CD4-positive, alpha-beta T cell treated with Interleukin-4 for 1 hour (primary cell): ENCODE measurements around the gene SF3B5.
"Not testable (repeated sequence)": the region's sequence is repeated elsewhere in the genome, so short reads cannot be mapped to it uniquely, and the experiment has no call there.

Source experiments
- DNase-seq, 2 donors: peaks; one replicate each; pipeline ENCODE4 v3.0.0-alpha.2; 2020 to 2022

The SF3B5 gene

DNA sequence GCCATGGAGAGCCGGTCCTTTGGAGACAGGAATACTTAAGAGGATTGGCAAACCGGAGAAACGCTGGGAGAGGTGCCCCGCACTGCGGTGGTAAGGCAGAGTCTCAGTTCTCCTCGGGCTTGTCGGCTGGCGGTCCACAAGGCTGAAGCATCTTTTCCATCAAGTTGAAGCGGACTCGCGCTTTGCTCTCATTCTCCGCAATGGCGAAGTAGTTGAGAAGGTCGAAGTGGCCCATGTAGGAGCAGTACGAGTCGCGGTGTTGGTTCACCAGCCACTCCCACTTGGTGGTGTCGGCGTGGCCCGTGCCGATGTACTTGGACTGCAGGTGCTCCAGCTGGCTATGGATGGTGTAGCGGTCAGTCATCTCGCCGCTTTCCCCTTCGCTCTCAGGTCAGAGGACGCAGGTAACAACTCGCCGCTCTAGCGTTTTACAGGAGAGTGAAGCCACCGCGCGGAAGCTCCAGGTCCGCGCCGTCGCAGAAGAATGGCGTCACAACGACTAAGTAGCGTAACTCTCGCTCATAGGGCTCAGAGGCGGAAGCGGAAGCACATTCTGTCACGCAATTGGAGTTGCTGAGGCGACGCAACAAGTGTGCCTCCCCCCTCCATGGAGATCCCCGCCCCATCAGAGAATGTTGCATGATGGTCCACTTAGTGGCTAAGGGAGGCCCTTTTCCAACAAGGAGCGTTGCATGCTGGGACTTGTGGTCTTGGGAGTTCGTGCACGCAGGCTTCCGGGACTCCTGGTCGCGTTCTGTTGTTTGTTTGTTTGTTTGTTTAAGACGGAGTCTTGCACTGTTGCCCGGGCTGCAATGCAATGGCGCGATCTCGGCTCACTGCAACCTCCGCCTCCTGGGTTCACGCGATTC is at the start of gene SF3B5:
SF3B5 (minus strand) TSS at position 440 of the 869 bp plus-strand sequence; CDS start at position 364, 76 bp downstream.
- peak; percentile 99 for DNase-seq

DNA sequence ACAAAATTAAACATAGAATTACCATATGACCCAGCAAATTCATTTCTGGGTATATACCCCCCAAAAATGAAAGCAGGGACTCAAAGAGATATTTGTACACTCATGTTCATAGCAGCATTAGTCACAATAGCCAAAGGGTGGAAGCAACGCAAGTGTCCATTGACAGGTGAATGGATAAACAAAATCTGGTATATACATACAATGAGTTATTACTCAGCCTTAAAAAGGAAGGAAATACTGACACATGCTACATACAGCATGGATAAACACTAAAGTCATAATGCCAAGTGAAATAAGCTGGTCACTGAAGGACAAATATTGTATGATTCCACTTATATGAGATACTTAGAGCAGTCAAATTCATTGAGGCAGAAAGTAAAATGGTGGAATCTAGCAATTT is 49.6 kb upstream of the SF3B5 start:
- DNase-seq, result no peak

DNA sequence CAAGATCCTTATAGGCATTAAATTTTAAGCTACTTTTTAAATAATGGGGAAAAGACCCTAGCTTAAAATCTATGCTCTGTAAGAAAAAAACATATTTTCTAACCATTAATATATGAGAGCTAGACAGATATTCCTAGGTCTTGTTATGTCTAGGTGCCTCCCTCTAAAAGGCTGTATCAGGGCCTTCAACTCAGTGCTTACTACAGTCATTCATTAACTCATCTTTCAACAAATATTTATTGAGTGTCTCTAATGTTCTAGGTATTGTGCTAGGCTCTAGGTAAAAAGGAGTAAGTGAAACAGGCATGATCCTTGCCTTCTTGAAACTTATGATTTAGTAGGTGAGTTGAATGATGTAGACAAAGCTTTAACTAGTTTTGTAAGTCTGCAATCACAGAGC is 48.5 kb upstream of the SF3B5 start:
- no peak for DNase-seq

DNA sequence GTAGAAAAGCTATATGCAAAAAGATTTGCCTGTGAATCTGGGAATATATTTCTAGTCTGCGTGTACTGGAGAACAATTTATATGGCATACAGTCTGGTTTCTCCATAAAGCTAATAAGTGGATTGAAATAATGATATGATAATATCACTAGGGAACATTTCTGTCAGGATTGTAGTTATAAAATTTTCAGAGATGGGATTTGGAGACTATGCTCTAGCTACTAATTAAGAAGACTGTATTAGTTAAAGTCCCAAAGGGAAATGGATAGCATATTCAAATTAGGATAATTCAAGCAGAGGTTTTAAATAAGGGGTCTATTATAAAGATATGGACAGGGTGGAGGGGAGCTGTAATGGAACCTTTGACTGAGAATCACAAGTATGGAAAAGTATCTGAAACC is 47.7 kb upstream of the SF3B5 start:
- DNase-seq, result no peak

DNA sequence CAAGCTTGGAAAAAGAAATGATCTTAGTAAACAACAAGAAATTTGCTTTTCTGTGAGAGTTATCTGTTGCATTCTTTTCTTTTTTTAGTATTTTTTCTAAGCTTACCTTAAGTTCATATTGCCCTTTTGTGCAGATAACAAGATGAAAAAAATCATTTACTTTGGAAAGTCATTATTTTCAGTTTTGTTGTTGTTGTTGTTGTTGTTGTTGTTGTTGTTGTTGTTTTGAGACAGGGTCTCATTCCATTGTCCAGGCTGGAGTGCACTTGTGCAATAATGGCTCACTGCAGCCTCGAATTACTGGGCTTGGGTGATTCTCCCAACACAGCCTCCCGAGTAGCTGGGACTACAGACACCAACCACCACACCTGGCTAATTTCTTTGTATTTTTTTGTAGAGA is 46.1 kb upstream of the SF3B5 start:
- DNase-seq, result no peak

DNA sequence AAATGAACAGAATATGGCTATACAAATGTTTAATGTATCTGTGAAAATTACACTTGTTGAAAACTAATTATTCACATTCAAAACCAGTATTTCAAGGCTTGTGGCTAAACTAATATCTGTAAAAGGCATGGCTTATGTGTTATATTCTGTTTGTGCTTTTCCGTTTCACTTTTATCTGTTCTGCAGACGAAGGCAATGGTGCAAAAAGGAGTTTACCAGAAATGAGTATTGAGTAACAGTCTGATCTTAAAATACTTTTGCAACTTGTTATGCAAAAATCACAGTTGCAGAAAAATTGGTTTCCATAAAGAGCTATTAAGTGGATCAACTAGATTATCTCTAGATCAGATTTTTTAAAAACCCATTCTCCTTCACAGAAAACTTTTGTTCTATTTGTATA is 45.5 kb upstream of the SF3B5 start:
- no peak for DNase-seq

DNA sequence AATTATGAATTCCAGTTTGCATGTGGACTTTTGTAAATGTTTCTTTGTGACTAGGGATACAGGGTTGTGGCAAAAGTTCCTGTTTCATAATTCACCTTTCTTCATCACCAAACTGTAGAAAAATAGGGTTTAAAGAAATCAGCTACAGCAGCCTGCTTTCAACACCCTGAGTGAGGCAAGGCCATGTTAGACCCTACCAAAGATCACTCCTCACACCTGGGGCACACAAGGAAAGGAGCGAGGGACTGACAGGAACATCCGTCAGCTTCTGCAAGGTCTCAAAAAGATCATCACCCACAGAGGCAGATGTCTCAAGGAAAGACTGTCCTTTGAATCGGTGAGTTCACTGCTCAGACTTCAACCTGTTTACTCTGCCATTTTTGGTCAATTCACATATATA is 44.4 kb upstream of the SF3B5 start:
- no peak for DNase-seq

DNA sequence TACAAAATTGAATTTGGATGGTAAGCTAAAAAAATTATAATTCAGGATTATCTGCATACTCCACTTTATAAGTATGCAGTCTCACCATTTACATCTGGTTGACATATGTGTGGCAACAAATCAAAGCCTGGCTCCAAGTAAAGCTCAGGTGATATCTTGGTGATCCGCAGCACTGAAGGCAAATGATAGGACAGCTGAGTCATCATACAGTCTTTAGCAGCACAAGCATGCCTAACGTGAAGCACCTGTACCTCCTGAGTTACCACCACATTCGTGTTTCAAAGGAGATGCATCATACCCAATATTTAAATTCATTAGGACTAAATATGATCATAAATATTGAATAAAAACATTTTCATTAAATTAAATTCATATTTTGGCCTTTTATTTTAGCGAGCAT is 43.2 kb upstream of the SF3B5 start:
- DNase-seq, result no peak

DNA sequence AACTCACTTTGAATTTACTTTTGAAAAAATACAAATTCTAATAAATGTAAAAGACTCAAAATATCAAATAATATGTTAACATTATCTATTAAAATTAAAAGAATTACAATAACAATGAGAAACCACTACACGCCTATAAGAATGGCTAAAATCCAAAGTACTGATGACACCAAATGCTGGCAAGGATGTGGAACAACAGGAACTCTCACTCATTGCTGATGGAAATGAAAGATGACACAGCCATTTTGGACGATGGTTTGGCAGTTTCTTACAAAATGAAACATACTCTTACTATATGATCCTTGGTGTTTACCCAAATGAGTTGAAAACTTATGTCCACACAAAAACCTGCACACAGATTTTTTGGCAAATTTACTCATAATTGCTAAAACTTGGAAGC is 39.4 kb upstream of the SF3B5 start:
- no peak for DNase-seq

DNA sequence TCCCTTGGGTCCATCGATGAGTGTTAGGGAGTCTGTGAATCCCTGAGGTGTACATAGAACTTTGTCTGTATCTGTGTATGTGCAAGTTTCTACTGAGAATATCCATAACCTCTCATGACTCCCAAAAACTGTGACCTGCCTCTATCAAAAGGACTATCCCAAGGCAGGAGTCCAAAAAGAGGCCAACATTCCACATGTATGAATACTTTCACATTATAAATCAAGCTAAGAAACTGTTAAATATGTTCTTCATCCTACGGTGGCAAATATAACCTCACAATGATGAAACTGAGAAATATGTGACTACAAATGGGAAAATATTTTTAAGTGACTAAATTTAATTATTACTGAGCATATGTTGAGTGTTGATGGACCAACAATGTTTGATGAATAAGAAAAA is 38.8 kb upstream of the SF3B5 start:
- DNase-seq, result no peak

DNA sequence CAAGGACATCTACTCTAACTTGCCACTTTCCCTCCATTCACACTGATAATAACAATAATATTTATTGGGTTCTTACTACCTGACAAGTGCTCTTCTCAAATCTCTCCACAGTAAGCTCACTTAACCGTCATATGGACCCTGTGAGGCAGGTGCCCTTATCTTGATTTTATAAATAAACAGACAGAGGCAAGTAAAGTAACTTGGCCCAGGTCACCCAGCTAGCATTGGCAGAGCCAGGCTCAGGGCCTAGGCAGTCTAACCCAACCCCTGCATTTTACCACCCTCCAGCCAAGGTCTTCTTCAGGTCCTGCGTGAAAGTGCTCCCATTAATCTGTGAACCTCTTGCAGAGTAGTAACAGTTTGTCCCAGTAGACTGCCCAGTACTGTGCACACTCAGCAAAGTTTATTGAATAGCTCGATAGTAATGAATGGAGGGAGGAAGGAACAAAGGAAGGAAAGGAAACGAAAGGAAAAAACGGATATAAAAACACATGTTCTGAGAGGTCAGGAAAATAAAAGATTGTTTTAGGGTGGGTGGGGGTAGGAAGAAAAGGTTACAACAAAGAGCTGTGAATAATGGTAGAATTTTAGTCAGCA is 38.0 kb upstream of the SF3B5 start:
- no peak for DNase-seq

DNA sequence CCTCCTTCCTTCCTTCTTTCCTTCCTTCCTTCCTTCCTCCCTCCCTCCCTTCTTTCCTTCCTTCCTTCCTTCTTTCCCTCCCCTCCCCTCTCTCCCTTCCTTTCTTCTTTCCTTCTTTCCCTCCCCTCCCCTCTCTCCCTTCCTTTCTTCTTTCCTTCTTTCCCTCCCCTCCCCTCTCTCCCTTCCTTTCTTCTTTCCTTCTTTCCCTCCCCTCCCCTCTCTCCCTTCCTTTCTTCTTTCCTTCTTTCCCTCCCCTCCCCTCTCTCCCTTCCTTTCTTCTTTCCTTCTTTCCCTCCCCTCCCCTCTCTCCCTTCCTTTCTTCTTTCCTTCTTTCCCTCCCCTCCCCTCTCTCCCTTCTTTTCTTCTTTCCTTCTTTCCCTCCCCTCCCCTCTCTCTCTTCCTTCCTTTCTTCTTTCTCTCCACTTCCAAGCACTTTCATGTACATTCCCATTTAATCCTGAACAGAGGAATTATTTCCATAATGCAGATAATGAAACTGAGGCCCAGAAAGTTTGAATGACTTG is 36.9 kb upstream of the SF3B5 start:
- not testable (repeated sequence) for DNase-seq

DNA sequence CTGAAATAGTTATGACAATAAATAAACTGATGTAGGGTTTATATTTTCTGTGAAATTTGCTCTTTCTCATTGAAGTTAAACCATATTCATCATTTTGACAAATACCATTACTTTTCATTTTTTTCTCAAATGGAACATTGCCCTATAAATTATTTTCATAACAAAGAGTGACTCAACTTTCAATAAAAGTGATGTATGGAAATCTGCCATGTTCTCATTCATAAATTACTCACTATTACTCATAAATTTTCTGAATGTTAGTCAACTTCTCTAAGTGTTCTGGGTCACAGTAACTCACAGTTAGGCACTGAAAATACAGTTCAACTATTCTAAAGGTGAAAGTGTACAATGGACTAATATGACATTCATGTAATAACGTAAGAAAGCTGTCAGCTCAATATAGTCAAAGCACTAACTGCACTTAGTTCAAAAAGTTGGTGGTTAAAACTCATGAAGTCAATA is 35.9 kb upstream of the SF3B5 start:
- no peak for DNase-seq

DNA sequence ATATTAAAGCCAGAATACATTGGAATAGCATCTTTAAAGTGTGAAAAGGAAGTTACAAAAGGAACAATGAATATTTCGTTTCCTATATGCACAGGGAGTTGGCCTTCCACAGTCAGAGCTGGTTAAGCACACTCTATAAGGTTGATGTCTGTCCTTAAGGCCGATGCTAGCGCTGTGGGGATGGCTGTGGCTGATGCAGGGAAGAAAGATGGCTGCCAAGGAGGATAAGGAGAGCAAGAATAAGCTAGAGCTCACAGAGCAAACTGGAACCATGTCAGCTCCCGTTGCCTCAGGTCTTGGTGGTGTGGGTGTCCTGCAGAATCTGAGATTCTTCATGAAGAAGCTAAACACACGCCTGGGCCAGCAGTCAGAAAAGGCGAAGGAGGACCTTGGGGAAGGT is 34.1 kb upstream of the SF3B5 start:
- DNase-seq, result no peak

DNA sequence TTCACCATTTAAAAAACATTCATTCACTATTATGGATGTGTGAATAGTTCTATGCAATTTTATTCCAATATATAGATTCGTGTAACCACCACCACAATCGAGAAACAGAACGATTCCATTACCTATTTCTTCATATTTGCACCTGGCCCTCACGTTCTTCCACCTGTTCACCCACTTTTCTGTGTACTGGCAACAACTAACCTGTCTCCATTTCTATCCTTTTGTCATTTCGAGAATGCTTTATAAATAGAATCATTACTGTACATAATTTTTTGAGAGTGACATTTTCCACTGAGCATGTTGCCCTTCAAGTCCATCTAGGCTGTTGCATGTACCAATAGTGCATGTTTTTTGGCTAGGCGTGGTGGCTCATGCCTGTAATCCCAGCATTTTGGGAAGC is 31.7 kb upstream of the SF3B5 start:
- no peak for DNase-seq

DNA sequence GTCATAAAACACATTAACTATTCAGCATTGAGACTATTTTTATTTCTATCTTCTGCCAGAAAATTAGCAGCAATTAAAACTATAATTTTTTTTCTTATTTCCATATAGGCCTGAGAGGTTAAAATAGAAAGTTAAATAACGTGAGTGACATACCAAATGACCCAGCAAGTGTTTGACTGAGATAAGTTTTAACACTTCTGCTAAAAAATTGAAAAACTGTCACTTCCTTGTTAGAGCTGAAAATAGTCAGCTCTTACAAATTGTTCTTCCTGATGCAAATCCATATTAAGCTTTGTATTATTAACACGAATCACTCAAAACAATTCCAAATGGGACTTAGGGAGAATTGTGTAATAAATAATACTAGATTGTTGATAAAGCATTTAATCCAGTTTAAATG is 28.5 kb upstream of the SF3B5 start:
- no peak for DNase-seq

DNA sequence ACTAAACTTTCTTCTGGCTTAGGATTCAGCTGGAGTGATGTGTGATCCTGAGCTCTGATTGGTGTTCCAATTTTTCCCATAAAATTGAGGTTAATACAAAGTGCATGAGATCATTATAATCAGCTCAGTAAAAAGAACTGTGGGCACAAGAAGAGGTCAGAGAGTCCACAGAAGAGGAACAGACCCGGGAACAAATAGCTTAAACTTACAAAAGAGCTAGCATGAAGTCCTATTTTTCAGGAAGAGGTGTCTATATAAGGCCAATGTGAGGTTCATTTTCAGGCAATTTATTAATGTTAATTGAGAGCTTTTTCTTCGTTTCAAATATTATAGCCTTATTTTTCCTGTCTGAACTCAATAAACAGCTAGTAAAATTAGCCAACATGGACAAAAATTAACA is 28.0 kb upstream of the SF3B5 start:
- no peak for DNase-seq

DNA sequence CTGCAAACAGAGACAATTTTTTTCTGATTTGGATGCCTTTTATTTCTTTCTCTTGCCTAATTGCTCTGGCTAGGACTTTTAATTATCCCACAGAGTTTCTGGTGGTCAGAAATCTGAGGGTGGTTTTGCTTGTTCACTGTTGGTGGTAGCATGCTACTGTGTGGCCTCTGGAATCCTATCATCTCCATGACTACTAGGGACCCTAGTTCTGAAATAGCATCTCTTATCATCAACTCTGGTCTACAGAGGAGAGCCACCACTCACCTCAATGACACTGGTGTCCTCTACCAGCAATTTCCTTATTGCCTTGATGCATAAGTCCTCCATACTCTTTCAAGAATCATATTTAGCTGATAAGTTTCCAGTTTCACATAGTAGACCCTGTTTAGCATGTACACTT is 27.5 kb upstream of the SF3B5 start:
- DNase-seq, result no peak

DNA sequence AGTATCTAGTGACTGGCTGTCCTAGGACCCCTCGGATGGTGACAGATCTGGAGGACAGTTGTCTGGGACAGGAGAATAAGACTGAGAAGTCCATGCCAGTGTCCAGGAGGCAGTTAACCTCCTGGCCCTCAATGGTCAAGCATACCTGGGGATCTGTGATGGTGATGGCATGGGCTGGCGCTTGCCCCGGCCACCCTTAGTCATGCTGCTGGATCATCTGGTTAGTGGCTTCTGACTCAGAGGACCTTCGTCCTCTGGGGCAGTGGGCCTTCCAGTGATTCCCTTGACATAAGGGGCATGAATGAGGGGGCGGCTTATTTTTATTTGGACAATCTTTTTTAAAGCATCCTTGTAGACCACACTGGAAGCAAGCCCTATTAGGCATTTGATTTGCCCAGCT is 24.0 kb upstream of the SF3B5 start:
- DNase-seq, result no peak

DNA sequence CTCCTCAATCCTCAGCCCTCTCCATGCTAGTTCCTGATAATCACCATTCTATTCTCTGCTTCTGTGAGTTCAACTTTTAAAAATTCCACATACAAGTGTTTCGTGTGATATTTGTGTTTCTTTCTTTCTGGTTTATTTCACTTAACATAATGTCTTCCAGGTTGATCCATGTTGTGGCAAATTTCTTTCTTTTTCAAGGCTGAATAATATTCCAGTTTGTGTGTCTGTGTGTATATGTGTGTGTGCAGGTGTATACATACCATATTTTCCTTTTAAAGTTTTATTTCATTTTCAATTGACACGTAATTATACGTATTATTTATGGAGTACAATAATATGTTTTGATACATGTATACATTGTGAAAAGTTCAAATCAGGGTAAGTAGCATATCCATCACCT is 19.8 kb upstream of the SF3B5 start:
- no peak for DNase-seq

DNA sequence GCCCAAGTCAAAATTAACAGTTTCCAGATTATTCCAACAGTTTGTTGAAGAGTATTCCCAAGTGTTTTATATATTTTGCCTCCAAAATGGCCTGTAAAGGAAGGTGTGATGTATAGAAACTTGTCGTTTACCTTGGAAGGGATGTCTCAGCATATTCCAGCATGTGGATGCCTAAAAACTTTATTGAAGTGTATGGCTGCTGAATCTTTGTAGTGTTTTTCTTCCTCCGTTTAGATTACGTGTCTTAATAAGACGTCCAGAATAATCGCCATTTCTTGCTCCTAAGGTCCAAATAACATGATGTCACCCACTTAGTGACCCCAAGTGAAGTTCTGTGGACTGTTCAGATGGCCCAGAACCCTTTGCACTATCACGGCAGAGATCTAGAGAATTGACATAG is 18.0 kb upstream of the SF3B5 start:
- DNase-seq, result no peak

DNA sequence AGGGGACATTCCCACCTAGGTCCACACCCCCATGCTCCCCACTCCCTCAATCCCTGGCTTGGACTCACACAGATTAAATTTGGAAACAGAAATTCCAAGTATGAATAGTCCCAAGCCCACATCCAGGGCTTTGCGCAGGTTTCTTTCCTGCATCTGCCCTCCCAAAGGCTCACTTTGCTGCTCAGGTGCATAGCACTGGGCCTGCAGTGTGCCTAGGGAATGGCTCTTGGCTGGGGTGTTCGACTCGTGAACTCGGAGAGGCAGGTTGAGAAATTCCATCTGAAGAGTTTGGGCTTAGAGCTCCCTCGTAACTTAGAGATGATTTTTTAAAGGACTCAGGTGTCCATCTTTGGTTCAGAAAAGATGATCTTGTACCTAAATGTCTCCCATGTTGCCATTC is 14.8 kb upstream of the SF3B5 start:
- DNase-seq, result no peak

DNA sequence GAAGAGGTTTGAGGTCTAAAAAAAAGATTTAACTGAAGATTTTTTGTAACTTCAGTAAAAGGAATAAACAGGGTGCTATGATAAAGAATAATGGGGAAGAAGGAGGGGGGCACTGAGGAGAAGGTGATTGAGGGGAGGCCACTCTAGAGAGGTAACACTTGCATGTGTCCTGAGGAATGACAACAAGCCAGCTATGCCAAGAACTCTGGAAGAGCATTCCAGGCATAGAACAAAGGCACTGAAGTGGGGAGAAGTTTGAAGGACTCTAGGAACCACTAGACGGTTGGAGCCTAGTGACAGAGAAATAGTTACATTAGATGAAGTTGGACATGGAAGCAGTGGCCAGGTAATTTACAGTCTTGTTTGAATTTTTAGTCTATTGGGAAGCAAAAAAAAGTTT is 10.8 kb upstream of the SF3B5 start:
- no peak for DNase-seq

DNA sequence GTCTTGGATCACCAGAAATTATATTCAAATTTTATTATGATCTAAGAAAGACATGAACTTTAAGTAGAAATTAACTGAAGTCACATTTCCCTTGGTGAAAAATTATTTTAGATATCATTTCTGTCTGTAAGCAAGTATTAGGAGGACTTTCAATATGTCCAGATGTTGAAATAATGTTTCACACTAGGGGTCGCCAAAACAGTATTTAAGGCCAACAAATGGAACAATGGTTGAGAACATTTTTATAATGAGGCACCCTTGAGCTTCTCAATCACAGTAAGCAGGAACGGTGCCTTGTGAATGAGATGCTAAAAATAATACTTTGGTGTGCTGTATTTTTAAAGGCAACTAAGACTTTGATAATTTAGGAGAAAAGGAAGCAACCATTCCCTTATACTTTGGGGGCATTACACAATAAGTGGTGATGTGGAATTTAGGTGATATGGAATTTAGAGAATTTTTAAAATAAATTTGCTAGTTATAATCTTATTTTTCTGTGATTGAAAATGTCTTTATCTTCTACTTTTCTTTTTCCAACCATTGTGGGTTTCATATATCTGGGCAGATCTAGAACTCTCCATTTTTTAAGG is 9.6 kb upstream of the SF3B5 start:
- peak in 1 of 2 donors; percentile 84 for DNase-seq
